ENCODE measurements around the gene MATN1. TPM values are rescaled to one million over a fixed set of nuclear protein-coding genes. Genes with fewer than 3 reads are reported as not detected.

MATN1 gene
- polyA plus RNA-seq, 2 of the 4 experiments (the other 2 are of a cell fraction): 0.05 to 0.17 TPM

- Histone ChIP-seq H3K4me3 (no peak overlapping the region), H3K4me2 (no peak overlapping the region), H3K9me3 (no peaks in the 10 kb centered on the region), H3K4me1 (peaks cover 9% of the 10 kb centered on the region; the same call in 2 of the 3 replicates), H3K27ac (no peak overlapping the region)
- no peak for DNase-seq (ENCODE audit: low read depth in 1 of 2, low spot score in 1 of 2)
- no peak for ATAC-seq
- ChIA-PET POLR2A (interaction anchor here (0.7 kb wide), 1 partner anchor 9 kb away, joined by 3 read pairs; no protein-coding TSS in a partner anchor), CTCF (interaction anchor here (0.6 to 1.5 kb wide), 5 partner anchors 31 to 1554 kb away, joined by 3 to 4 read pairs (median 3); no protein-coding TSS in a partner anchor)
- WGBS (ENCODE audit: missing lambda C conversion rate): 93% methylated on average over 6 of the region's 8 CpGs
- no peak for TF ChIP-seq POLR2A (IDR thresholded peaks at IDR 0.05; ENCODE audit: low read length)
- no peak for TF ChIP-seq EHF (CRISPR knock-in tag; IDR thresholded peaks at IDR 0.05)
- TF ChIP-seq NFE2L2 (conservative IDR thresholded peaks at IDR 0.05; ENCODE audit: low read length): no peak
- TF ChIP-seq TP53 (CRISPR knock-in tag; IDR thresholded peaks at IDR 0.05): no peak
- TF ChIP-seq TFCP2L1 (CRISPR knock-in tag; IDR thresholded peaks at IDR 0.05): no peak
- TF ChIP-seq RFX5 (IDR thresholded peaks at IDR 0.05): no peak
- no peak for TF ChIP-seq CEBPB (IDR thresholded peaks at IDR 0.05)
- no peak for TF ChIP-seq EHMT2 (IDR thresholded peaks at IDR 0.05; ENCODE audit: low read depth)
- TF ChIP-seq, protein P1, sequence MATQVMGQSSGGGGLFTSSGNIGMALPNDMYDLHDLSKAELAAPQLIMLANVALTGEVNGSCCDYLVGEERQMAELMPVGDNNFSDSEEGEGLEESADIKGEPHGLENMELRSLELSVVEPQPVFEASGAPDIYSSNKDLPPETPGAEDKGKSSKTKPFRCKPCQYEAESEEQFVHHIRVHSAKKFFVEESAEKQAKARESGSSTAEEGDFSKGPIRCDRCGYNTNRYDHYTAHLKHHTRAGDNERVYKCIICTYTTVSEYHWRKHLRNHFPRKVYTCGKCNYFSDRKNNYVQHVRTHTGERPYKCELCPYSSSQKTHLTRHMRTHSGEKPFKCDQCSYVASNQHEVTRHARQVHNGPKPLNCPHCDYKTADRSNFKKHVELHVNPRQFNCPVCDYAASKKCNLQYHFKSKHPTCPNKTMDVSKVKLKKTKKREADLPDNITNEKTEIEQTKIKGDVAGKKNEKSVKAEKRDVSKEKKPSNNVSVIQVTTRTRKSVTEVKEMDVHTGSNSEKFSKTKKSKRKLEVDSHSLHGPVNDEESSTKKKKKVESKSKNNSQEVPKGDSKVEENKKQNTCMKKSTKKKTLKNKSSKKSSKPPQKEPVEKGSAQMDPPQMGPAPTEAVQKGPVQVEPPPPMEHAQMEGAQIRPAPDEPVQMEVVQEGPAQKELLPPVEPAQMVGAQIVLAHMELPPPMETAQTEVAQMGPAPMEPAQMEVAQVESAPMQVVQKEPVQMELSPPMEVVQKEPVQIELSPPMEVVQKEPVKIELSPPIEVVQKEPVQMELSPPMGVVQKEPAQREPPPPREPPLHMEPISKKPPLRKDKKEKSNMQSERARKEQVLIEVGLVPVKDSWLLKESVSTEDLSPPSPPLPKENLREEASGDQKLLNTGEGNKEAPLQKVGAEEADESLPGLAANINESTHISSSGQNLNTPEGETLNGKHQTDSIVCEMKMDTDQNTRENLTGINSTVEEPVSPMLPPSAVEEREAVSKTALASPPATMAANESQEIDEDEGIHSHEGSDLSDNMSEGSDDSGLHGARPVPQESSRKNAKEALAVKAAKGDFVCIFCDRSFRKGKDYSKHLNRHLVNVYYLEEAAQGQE (IDR thresholded peaks at IDR 0.05): no peak
- TF ChIP-seq HEYL (CRISPR knock-in tag; IDR thresholded peaks at IDR 0.05): no peak
- no peak for TF ChIP-seq SREBF2 (IDR thresholded peaks at IDR 0.05)
- TF ChIP-seq ESRRA (IDR thresholded peaks at IDR 0.05; ENCODE audit: borderline replicate concordance, low read length): no peak
- no peak for TF ChIP-seq FOXS1 (CRISPR knock-in tag; IDR thresholded peaks at IDR 0.05)
- FAIRE-seq: no peak
Measured at GRCh38 chr1:30751830-30752650, 28.7 kb upstream of the MATN1 start.

- ChIA-PET POLR2A (no interaction called here), CTCF (interaction anchor here (1.2 kb wide), 1 partner anchor 9 kb away, joined by 4 read pairs; no protein-coding TSS in a partner anchor)
- TF ChIP-seq, protein P2, sequence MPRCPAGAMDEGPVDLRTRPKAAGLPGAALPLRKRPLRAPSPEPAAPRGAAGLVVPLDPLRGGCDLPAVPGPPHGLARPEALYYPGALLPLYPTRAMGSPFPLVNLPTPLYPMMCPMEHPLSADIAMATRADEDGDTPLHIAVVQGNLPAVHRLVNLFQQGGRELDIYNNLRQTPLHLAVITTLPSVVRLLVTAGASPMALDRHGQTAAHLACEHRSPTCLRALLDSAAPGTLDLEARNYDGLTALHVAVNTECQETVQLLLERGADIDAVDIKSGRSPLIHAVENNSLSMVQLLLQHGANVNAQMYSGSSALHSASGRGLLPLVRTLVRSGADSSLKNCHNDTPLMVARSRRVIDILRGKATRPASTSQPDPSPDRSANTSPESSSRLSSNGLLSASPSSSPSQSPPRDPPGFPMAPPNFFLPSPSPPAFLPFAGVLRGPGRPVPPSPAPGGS (IDR thresholded peaks at IDR 0.05): no peak
- no peak for TF ChIP-seq JUN (IDR thresholded peaks at IDR 0.05)
- no peak for TF ChIP-seq FOSB (CRISPR knock-in tag; IDR thresholded peaks at IDR 0.05)
- no peak for TF ChIP-seq CHD2 (IDR thresholded peaks at IDR 0.05; ENCODE audit: low read length, partially characterized antibody)
- no peak for TF ChIP-seq HOXA7 (CRISPR knock-in tag; IDR thresholded peaks at IDR 0.05)
- no peak for TF ChIP-seq ZSCAN20 (CRISPR knock-in tag; IDR thresholded peaks at IDR 0.05)
- H3K4me1 ChIP-seq: peaks cover 9% of the 10 kb centered on the region; the same call in 2 of the 3 replicates
- no peak overlapping the region for H3K27ac ChIP-seq
- no CpG with 5 or more reads among the region's 10 CpGs for WGBS (ENCODE audit: missing lambda C conversion rate)
- FAIRE-seq (no peak), DNase-seq (ENCODE audit: low read depth in 1 of 2, low spot score in 1 of 2) (no peak), ATAC-seq (no peak)
- no peaks in the 10 kb centered on the region for H3K9me3 ChIP-seq
- no peak overlapping the region for H3K4me2 ChIP-seq
- no peak overlapping the region for H3K4me3 ChIP-seq
Measured at GRCh38 chr1:30750731-30751291, 27.4 kb upstream of the MATN1 start.
